ENCODE results near the gene CA12.

The CA12 gene

GRCh38 chr15:63296195-63296594, 85.5 kb downstream of the CA12 start:
- no peak for TF ChIP-seq EZH2 (IDR thresholded peaks at IDR 0.05; ENCODE audit: borderline replicate concordance, low read depth, low read length, severe bottlenecking)
- TF ChIP-seq CTCF (IDR thresholded peaks at IDR 0.05; ENCODE audit: borderline replicate concordance, extremely low read depth, low read length, poor library complexity, severe bottlenecking) = no peak
- no peak for DNase-seq
- H3K79me2 ChIP-seq (ENCODE audit: insufficient read depth, low read length) = no peaks in the 10 kb centered on the region
- no peaks in the 10 kb centered on the region for H4K20me1 ChIP-seq (ENCODE audit: insufficient read depth, low read length)
- H3K27ac ChIP-seq (ENCODE audit: low read length) = no peak overlapping the region
- H3K4me3 ChIP-seq (ENCODE audit: low read depth in 1 of 2, low read length in 2 of 2) = no peak overlapping the region
- no peaks in the 10 kb centered on the region for H3K9me3 ChIP-seq (ENCODE audit: insufficient read depth, low read length, severe bottlenecking)
- no peak overlapping the region for H3K4me2 ChIP-seq (ENCODE audit: insufficient read depth, low read length)
- ATAC-seq (ENCODE audit: insufficient read depth, low read depth) = no peak
- H3K27me3 ChIP-seq (ENCODE audit: insufficient read depth, low read length, poor library complexity) = no peaks in the 10 kb centered on the region
- peaks cover 12% of the 10 kb centered on the region; the same call in 1 of the 2 replicates for H3K36me3 ChIP-seq (ENCODE audit: insufficient read depth, low read length)
- H3K4me1 ChIP-seq (ENCODE audit: insufficient read depth, low read length) = no peaks in the 10 kb centered on the region
- no peak overlapping the region for H2AFZ ChIP-seq (ENCODE audit: low read depth, low read length)
- no peak overlapping the region for H3K9ac ChIP-seq (ENCODE audit: low read depth, low read length)

- ATAC-seq (ENCODE audit: insufficient read depth, low read depth) (no peak), DNase-seq (no peak)
- H3K27ac ChIP-seq (ENCODE audit: low read length) = no peak overlapping the region
- no peak overlapping the region for H3K9ac ChIP-seq (ENCODE audit: low read depth, low read length)
- no peaks in the 10 kb centered on the region for H3K4me1 ChIP-seq (ENCODE audit: insufficient read depth, low read length)
- H3K79me2 ChIP-seq (ENCODE audit: insufficient read depth, low read length) = no peaks in the 10 kb centered on the region
- no peaks in the 10 kb centered on the region for H3K9me3 ChIP-seq (ENCODE audit: insufficient read depth, low read length, severe bottlenecking)
- no peaks in the 10 kb centered on the region for H4K20me1 ChIP-seq (ENCODE audit: insufficient read depth, low read length)
- H2AFZ ChIP-seq (ENCODE audit: low read depth, low read length) = no peak overlapping the region
- H3K4me2 ChIP-seq (ENCODE audit: insufficient read depth, low read length) = no peak overlapping the region
- H3K36me3 ChIP-seq (ENCODE audit: insufficient read depth, low read length) = peaks cover 17% of the 10 kb centered on the region; the same call in 1 of the 2 replicates
- TF ChIP-seq EZH2 (IDR thresholded peaks at IDR 0.05; ENCODE audit: borderline replicate concordance, low read depth, low read length, severe bottlenecking) (no peak), CTCF (IDR thresholded peaks at IDR 0.05; ENCODE audit: borderline replicate concordance, extremely low read depth, low read length, poor library complexity, severe bottlenecking) (no peak)
- no peaks in the 10 kb centered on the region for H3K27me3 ChIP-seq (ENCODE audit: insufficient read depth, low read length, poor library complexity)
- no peak overlapping the region for H3K4me3 ChIP-seq (ENCODE audit: low read depth in 1 of 2, low read length in 2 of 2)
Measured at GRCh38 chr15:63295341-63295740, 86.3 kb downstream of the CA12 start.

- Histone ChIP-seq H3K27ac (ENCODE audit: low read length) (no peak overlapping the region), H3K36me3 (ENCODE audit: insufficient read depth, low read length) (peaks cover 17% of the 10 kb centered on the region; the same call in 1 of the 2 replicates)
Measured at GRCh38 chr15:63294359-63294758, 87.3 kb downstream of the CA12 start.

More at GRCh38 chr15:63294359-63294758, 87.3 kb downstream of the CA12 start:
- Histone ChIP-seq H3K79me2 (ENCODE audit: insufficient read depth, low read length) (no peaks in the 10 kb centered on the region), H3K4me3 (ENCODE audit: low read depth in 1 of 2, low read length in 2 of 2) (no peak overlapping the region), H2AFZ (ENCODE audit: low read depth, low read length) (no peak overlapping the region), H4K20me1 (ENCODE audit: insufficient read depth, low read length) (no peaks in the 10 kb centered on the region), H3K9ac (ENCODE audit: low read depth, low read length) (no peak overlapping the region), H3K9me3 (ENCODE audit: insufficient read depth, low read length, severe bottlenecking) (no peaks in the 10 kb centered on the region), H3K4me1 (ENCODE audit: insufficient read depth, low read length) (no peaks in the 10 kb centered on the region), H3K4me2 (ENCODE audit: insufficient read depth, low read length) (no peak overlapping the region), H3K27me3 (ENCODE audit: insufficient read depth, low read length, poor library complexity) (no peaks in the 10 kb centered on the region)
- DNase-seq (no peak), ATAC-seq (ENCODE audit: insufficient read depth, low read depth) (no peak)
- TF ChIP-seq CTCF (IDR thresholded peaks at IDR 0.05; ENCODE audit: borderline replicate concordance, extremely low read depth, low read length, poor library complexity, severe bottlenecking) (no peak), EZH2 (IDR thresholded peaks at IDR 0.05; ENCODE audit: borderline replicate concordance, low read depth, low read length, severe bottlenecking) (no peak)

All from DND-41 (cell line).